HepG2 (cell line): ENCODE data around the gene USP5. TPM values are rescaled to one million over a fixed set of nuclear protein-coding genes. Genes with fewer than 3 reads are reported as not detected.

Source experiments
- CENPT ChIP-seq: sonication (generic); formaldehyde crosslinking; IDR thresholded peaks from 2 replicates; pipeline ENCODE4 v1.8.0; 2022; ENCODE audit warnings: low read depth, mild to moderate bottlenecking, moderate library complexity, missing genetic modification reagents
- HOXA9 ChIP-seq: sonication (generic); formaldehyde crosslinking; IDR thresholded peaks from 2 replicates; pipeline ENCODE4 v1.8.1; 2022; ENCODE audit warnings: missing genetic modification reagents, mild to moderate bottlenecking, moderate library complexity, borderline replicate concordance
- IRX3 ChIP-seq: sonication (generic); formaldehyde crosslinking; IDR thresholded peaks from 2 replicates; pipeline ENCODE4 v1.8.1; 2023; ENCODE audit warnings: mild to moderate bottlenecking, low read depth, missing genetic modification reagents, borderline replicate concordance
- JDP2 ChIP-seq: sonication (generic); formaldehyde crosslinking; IDR thresholded peaks from 2 replicates; pipeline ENCODE4 v1.8.1; 2022; ENCODE audit warnings: missing genetic modification reagents, borderline replicate concordance
- MLLT10 ChIP-seq: sonication (generic); formaldehyde crosslinking; IDR thresholded peaks from 2 replicates; pipeline ENCODE4 v1.4.0; 2020; ENCODE audit warnings: missing genetic modification reagents
- NFE2L1 ChIP-seq: sonication (generic); formaldehyde crosslinking; IDR thresholded peaks from 2 replicates; pipeline ENCODE4 v1.4.0; 2020; ENCODE audit warnings: missing genetic modification reagents, mild to moderate bottlenecking, borderline replicate concordance
- NR2F6 ChIP-seq, 2 experiments: IDR thresholded peaks; 2 replicates each; pipeline ENCODE4 v1.6.1; 2016; ENCODE audit warnings: antibody characterized with exemption in 1 of 2, mild to moderate bottlenecking in 1 of 2
- PCBP1 ChIP-seq: fragments of 200-400 bp; formaldehyde crosslinking; IDR thresholded peaks from 2 replicates; pipeline ENCODE4 v1.6.1; 2017; ENCODE audit warnings: mild to moderate bottlenecking, low read depth, low read length, borderline replicate concordance
- POGZ ChIP-seq: sonication (generic); formaldehyde crosslinking; IDR thresholded peaks from 2 replicates; pipeline ENCODE4 v1.4.0; 2020; ENCODE audit warnings: mild to moderate bottlenecking, missing genetic modification reagents
- POLR2G ChIP-seq: fragments of 200-400 bp; formaldehyde crosslinking; IDR thresholded peaks from 2 replicates; pipeline ENCODE4 v1.6.1; 2018; ENCODE audit warnings: mild to moderate bottlenecking, low read depth, low read length, moderate library complexity
- SALL2 ChIP-seq: sonication (generic); formaldehyde crosslinking; IDR thresholded peaks from 2 replicates; pipeline ENCODE4 v1.8.1; 2023; ENCODE audit warnings: mild to moderate bottlenecking, missing genetic modification reagents, inconsistent platforms
- SNRNP70 ChIP-seq: fragments of 200-400 bp; formaldehyde crosslinking; IDR thresholded peaks from 2 replicates; pipeline ENCODE4 v1.6.1; 2017; ENCODE audit warnings: mild to moderate bottlenecking, low read depth, low read length, moderate library complexity
- WIZ ChIP-seq: sonication (generic); formaldehyde crosslinking; IDR thresholded peaks from 2 replicates; pipeline ENCODE4 v1.5.1; 2020; ENCODE audit warnings: mild to moderate bottlenecking, missing genetic modification reagents
- ZFP36 ChIP-seq: fragments of 150-350 bp; IDR thresholded peaks from 2 replicates; pipeline ENCODE4 v1.6.1; 2018; ENCODE audit warnings: borderline replicate concordance, low read length, low read depth; ENCODE audit not compliant: partially characterized antibody
- ZKSCAN1 ChIP-seq: fragments of 150-350 bp; IDR thresholded peaks from 2 replicates; pipeline ENCODE4 v1.6.1; 2014; ENCODE audit warnings: low read length
- ZKSCAN5 ChIP-seq: sonication (generic); formaldehyde crosslinking; IDR thresholded peaks from 2 replicates; pipeline ENCODE4 v1.5.1; 2020; ENCODE audit warnings: mild to moderate bottlenecking, missing genetic modification reagents
- ZMYM4 ChIP-seq: sonication (generic); formaldehyde crosslinking; IDR thresholded peaks from 2 replicates; pipeline ENCODE4 v1.8.1; 2023; ENCODE audit warnings: mild to moderate bottlenecking, missing genetic modification reagents
- ZNF17 ChIP-seq: sonication (generic); formaldehyde crosslinking; IDR thresholded peaks from 2 replicates; pipeline ENCODE4 v1.5.0; 2020; ENCODE audit warnings: mild to moderate bottlenecking, missing genetic modification reagents
- ZNF24 ChIP-seq: fragments of 450-650 bp; IDR thresholded peaks from 2 replicates; pipeline ENCODE4 v1.6.1; 2017; ENCODE audit warnings: antibody characterized with exemption, mild to moderate bottlenecking
- ZNF432 ChIP-seq: sonication (generic); formaldehyde crosslinking; IDR thresholded peaks from 2 replicates; pipeline ENCODE4 v1.5.0; 2020; ENCODE audit warnings: missing genetic modification reagents, mild to moderate bottlenecking, borderline replicate concordance
- ZNF775 ChIP-seq: sonication (generic); formaldehyde crosslinking; IDR thresholded peaks from 2 replicates; pipeline ENCODE4 v1.4.0; 2020; ENCODE audit warnings: missing genetic modification reagents, mild to moderate bottlenecking, moderate library complexity, borderline replicate concordance
- polyA plus RNA-seq, 8 experiments: library from polyadenylated mRNA; depleted of rRNA in 3 of 8; stranded (reverse) in 7 of 8; unstranded in 1 of 8; fragments of >200 nt; fragmentation: Illumina TruSeq in 4 of 8; extraction: Trizol in 4 of 8; gene quantifications; 2 replicates each; pipeline versions ENCODE4 v1.2.1 to v1.2.3, GENCODE V29; 2011 to 2016; ENCODE audit warnings: low read depth in 4 of 8, missing spikeins in 1 of 8, mixed read lengths in 1 of 8; ENCODE audit not compliant: insufficient read depth in 1 of 8
- total RNA-seq, 5 experiments: library from RNA; depleted of rRNA; stranded (reverse); fragments of >200 nt; fragmentation: Illumina TruSeq; extraction: Trizol; gene quantifications; 2 replicates each; pipeline ENCODE4 v1.2.3, GENCODE V29; 2016; ENCODE audit warnings: low read depth in 1 of 5
- TF ChIP-seq, protein P1 (sequence below): sonication (generic); formaldehyde crosslinking; conservative IDR thresholded peaks from 2 replicates; pipeline ENCODE4 v1.5.0; 2020; ENCODE audit warnings: missing genetic modification reagents
- TF ChIP-seq, protein P2 (sequence below): sonication (generic); formaldehyde crosslinking; IDR thresholded peaks from 2 replicates; pipeline ENCODE4 v1.5.1; 2020; ENCODE audit warnings: mild to moderate bottlenecking, moderate library complexity, missing genetic modification reagents
- TF ChIP-seq, protein P3 (sequence below): IDR thresholded peaks from 2 replicates; pipeline ENCODE4 v1.6.1; 2016
- TF ChIP-seq, protein P4 (sequence below): IDR thresholded peaks from 2 replicates; pipeline ENCODE4 v1.6.1; 2016; ENCODE audit warnings: low read depth

USP5 gene
- total and polyA plus RNA-seq, 2 of the 13 experiments (the other 11 are each of a cell fraction or from before 2014, with no cell fraction given), result 39.6 to 56.0 TPM

DNA sequence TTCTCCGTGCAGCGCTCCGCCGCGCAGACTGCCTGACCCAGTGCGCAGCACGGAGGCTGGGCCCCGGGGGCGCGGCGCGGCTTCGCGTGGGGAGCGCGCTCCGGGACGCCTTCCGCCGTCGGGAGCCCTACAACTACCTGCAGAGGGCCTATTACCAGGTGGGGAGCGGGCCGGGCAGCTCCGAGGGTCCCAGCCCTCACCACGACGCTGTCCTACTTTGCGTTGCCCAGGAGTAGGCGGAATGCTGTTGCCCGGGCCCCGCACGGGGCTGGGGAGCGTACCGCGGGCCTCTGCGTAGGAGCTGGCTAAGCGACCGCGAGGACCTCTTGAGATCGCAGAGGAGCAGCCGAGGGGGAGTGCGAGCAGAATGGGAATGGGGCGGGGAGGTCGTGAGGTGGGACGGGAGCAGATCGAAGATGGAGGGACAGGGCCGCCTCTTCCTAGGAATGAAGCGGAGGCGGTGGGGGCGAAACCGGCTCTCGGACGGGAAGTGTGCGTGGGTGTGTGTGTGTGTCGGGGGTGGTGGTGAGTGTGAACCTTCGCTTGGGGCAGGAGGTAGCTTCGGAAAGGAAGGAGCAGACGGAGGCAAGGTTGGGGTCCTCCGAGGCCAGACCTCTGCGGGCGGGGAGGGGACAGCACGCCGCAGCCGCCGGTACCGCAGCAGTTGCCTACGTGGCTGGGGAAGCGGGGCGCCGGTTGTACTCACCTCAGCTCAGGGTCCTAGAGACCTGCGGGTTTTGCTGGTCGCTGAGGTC is 23.0 kb upstream of the USP5 start (continued):
- no peak for TF ChIP-seq WIZ (CRISPR knock-in tag)
- TF ChIP-seq, protein P1, sequence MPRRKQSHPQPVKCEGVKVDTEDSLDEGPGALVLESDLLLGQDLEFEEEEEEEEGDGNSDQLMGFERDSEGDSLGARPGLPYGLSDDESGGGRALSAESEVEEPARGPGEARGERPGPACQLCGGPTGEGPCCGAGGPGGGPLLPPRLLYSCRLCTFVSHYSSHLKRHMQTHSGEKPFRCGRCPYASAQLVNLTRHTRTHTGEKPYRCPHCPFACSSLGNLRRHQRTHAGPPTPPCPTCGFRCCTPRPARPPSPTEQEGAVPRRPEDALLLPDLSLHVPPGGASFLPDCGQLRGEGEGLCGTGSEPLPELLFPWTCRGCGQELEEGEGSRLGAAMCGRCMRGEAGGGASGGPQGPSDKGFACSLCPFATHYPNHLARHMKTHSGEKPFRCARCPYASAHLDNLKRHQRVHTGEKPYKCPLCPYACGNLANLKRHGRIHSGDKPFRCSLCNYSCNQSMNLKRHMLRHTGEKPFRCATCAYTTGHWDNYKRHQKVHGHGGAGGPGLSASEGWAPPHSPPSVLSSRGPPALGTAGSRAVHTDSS, result no peak
- 0 out of 2 replicates have a peak, but pooled peaks have one; percentile 40 for TF ChIP-seq ZNF432
- TF ChIP-seq ZNF24, result no peak
- no peak for TF ChIP-seq HOXA9 (CRISPR knock-in tag)
- no peak for TF ChIP-seq ZKSCAN5
- TF ChIP-seq JDP2 (CRISPR knock-in tag), result no peak
- TF ChIP-seq MLLT10 (CRISPR knock-in tag), result no peak
- 0 out of 2 replicates have a peak, but pooled peaks have one; percentile 61 for TF ChIP-seq ZMYM4 (CRISPR knock-in tag)
- TF ChIP-seq, protein P2, sequence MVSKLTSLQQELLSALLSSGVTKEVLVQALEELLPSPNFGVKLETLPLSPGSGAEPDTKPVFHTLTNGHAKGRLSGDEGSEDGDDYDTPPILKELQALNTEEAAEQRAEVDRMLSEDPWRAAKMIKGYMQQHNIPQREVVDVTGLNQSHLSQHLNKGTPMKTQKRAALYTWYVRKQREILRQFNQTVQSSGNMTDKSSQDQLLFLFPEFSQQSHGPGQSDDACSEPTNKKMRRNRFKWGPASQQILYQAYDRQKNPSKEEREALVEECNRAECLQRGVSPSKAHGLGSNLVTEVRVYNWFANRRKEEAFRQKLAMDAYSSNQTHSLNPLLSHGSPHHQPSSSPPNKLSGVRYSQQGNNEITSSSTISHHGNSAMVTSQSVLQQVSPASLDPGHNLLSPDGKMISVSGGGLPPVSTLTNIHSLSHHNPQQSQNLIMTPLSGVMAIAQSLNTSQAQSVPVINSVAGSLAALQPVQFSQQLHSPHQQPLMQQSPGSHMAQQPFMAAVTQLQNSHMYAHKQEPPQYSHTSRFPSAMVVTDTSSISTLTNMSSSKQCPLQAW, result no peak
- peak; percentile 60; the same call in 1 of the 2 replicates for TF ChIP-seq NFE2L1 (CRISPR knock-in tag)
- TF ChIP-seq PCBP1, result no peak
- TF ChIP-seq POLR2G, result peak; percentile 80
- no peak for TF ChIP-seq NR2F6 (IDR thresholded peaks at IDR 0.05)
- no peak for TF ChIP-seq NR2F6 (CRISPR knock-in tag; IDR thresholded peaks at IDR 0.05)
- no peak; the same call in 1 of the 2 replicates for TF ChIP-seq POGZ
- TF ChIP-seq ZKSCAN1, result no peak
- no peak for TF ChIP-seq SALL2 (CRISPR knock-in tag)
- TF ChIP-seq, protein P3, sequence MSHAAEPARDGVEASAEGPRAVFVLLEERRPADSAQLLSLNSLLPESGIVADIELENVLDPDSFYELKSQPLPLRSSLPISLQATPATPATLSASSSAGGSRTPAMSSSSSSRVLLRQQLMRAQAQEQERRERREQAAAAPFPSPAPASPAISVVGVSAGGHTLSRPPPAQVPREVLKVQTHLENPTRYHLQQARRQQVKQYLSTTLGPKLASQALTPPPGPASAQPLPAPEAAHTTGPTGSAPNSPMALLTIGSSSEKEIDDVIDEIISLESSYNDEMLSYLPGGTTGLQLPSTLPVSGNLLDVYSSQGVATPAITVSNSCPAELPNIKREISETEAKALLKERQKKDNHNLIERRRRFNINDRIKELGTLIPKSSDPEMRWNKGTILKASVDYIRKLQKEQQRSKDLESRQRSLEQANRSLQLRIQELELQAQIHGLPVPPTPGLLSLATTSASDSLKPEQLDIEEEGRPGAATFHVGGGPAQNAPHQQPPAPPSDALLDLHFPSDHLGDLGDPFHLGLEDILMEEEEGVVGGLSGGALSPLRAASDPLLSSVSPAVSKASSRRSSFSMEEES, result no peak
- no peak for TF ChIP-seq ZNF775 (CRISPR knock-in tag)
- no peak for TF ChIP-seq ZFP36
- TF ChIP-seq ZNF17 (CRISPR knock-in tag), result no peak
- TF ChIP-seq IRX3 (CRISPR knock-in tag), result no peak
- TF ChIP-seq CENPT, result no peak
- TF ChIP-seq, protein P4, sequence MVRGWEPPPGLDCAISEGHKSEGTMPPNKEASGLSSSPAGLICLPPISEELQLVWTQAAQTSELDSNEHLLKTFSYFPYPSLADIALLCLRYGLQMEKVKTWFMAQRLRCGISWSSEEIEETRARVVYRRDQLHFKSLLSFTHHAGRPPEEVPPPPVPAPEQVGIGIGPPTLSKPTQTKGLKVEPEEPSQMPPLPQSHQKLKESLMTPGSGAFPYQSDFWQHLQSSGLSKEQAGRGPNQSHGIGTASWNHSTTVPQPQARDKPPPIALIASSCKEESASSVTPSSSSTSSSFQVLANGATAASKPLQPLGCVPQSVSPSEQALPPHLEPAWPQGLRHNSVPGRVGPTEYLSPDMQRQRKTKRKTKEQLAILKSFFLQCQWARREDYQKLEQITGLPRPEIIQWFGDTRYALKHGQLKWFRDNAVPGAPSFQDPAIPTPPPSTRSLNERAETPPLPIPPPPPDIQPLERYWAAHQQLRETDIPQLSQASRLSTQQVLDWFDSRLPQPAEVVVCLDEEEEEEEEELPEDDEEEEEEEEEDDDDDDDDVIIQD, result no peak
- no peak for TF ChIP-seq SNRNP70
